HCEC 1CT (cell line): ENCODE data around the gene CDKL1.
"Not testable (repeated sequence)": the region's sequence is repeated elsewhere in the genome, so short reads cannot be mapped to it uniquely, and the experiment has no call there.

Experiments
- DNase-seq: peaks from one replicate; pipeline ENCODE4 v3.0.0-alpha.2; 2017

Gene CDKL1

DNA sequence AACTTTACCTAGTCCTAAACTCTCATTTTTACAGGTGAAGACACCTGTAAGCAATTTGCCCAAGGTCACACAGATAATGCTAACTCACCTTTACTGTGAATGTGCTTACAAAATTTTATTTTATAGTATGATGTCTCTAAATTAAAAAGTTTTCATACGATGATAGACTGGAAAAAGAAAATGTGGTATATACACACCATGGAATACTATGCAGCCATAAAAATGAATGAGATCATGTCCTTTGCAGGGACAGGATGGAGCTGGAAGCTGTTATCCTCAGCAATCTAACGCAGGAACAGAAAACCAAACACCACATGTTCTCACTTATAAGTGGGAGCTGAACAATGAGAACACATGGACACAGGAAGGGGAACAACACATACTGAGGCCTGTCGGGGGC, 40.4 kb downstream of the CDKL1 start:
- DNase-seq: not testable (repeated sequence)

DNA sequence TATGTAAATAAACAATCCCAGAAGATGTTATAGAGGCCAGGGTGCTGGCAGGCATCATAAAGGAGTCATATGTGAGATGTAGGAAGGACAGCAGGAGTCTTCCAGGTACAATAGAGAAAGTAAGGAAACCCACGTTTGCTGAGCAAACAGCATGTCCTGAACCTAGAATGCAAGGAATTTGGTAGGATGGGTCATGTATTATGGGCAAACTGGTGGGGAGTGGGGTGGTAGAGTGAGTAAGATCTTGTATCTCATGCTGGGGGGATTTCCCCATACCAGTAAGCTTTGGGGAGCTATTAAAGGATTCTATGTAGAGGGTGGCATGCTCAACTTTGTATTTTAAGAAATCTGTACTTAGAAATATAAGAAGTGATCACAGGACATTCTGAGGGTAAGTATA, 41.0 kb downstream of the CDKL1 start:
- DNase-seq: no peak

DNA sequence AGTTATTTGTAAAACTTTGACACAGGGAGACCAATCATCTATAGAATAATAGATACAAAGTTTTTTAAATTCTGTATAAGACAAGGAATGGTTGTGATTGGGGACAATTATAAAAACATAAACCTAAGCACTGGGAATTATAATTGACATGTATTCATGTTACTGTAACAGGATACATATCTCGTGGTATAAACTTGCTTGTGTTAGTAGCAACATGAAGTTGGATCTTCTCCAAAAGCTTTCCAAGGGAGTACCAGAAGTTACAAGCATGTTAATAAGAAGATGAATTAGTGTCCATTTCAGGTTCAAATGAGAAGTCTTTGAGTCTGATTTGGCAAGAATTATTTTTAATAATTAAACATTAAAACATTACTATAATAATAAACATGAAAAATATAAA, 42.2 kb downstream of the CDKL1 start:
- no peak for DNase-seq

DNA sequence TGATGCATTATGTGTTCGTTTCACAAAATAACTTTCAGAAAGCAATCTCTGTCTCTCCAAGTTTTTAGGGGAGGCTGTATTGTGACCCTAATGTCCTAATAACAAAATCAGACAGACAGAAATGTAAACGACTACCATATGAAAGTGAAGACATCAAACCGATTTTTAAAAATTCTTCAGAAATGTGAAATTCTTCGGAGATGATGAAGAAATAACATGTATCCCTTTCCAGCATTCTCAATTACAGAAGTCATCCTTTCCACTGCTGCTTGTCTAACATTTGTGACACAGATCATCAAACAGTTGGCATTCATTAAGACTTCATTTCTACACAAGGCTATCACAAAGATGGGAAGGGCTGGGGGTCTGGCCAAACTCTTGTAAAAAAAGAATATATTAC, 43.6 kb downstream of the CDKL1 start:
- DNase-seq: peak; percentile 24

DNA sequence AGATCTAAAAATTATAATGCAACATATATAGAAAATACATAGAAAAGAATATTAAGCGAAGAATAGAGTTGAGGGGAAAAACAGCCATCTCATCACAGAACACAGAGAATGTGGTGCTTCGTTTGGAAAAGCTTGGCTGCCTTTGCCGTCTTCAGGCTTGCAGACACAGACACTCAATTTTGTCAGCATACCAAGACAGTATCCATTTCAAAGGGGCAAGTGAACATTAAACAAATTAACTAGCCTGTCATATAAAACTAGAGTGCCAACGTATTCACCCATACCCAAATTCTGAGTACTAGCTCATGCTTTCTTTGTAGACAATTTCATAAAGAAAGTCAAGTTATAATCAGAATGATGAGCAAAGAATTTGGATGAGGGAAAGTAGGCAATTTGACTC, 44.1 kb downstream of the CDKL1 start:
- no peak for DNase-seq

DNA sequence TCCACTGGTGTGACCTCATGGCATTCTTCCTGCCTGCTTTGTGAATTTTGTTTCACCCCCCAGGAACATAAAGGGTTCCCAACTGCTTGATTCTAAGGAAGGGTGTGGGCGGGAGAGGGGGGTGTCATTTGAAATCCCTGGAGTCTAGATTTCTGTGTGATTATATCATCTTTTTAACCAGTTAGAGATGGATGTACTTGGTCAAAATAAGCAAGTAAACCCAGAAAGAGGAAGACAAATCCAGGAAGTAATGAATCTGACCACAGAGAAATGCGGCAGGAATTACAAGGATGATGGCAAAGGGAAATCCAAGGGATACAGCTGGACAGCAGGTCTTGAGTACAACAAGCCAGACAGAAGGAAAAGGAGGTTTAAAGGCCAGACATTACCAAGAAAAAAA, 45.7 kb downstream of the CDKL1 start:
- DNase-seq: peak; percentile 27

DNA sequence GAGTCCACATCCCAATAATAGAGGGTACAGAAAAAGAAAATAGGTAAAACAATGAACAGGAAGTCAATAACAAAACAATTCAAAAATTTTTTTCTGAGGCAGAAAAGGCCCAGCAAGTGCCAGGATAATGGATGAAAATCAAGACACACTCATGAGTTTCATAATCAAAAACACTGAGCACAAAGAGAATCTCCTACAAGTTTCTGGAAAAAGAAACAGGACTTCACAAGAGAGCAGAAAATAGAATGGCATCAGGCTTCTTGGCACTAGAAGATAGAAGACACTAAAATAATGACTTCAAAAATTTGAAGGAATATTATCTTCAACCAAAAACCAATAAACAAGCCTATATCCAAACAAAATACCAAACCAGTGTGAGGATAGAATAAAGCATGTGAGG, 47.7 kb downstream of the CDKL1 start:
- DNase-seq: no peak

DNA sequence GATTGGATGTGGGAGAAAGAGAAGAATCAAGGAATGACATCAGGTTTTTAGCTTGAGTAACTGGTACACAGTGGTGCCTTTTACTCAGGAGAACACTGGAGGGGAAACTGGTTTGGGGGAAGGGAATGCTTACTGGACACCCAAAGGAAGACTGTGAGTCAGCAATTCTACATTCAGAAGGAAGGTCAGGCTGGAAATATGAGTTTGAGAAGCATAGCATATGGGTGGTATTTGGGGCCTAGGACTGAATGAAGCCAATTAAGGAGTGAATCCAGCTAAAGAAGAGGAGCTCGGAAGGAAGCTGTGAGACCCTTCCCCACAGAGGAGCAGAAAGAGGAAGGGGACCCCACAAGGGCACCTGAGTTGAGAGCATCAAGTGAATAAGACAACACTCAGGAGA, 49.2 kb downstream of the CDKL1 start:
- peak; percentile 81 for DNase-seq

DNA sequence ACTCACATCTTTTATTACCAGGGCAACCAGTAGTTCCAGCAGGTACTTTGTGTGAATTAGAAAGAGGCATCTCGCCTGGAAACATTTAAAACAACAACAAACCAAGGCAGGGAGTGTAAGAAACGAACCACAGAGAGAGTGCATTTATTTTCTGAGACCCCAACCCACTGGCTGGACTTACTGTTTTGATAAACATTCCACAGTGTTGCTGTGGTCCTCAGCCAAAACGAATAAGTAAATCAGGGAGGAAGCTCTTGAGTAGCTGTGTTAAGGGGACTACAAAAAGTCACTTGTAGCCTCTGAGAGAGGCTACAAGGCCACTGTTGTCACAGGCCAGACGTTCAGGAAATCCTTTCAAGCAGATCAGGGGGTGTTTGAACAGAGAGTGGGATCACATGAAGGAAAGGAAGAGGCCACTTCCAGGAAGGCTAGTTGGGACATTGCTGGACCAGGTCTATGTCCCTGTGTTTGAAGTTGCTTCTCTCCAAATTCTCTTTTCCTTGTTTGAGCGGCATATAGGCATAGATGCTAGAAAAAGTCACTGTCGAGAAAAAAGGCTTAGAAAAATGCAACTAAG, 50.7 kb downstream of the CDKL1 start:
- no peak for DNase-seq

DNA sequence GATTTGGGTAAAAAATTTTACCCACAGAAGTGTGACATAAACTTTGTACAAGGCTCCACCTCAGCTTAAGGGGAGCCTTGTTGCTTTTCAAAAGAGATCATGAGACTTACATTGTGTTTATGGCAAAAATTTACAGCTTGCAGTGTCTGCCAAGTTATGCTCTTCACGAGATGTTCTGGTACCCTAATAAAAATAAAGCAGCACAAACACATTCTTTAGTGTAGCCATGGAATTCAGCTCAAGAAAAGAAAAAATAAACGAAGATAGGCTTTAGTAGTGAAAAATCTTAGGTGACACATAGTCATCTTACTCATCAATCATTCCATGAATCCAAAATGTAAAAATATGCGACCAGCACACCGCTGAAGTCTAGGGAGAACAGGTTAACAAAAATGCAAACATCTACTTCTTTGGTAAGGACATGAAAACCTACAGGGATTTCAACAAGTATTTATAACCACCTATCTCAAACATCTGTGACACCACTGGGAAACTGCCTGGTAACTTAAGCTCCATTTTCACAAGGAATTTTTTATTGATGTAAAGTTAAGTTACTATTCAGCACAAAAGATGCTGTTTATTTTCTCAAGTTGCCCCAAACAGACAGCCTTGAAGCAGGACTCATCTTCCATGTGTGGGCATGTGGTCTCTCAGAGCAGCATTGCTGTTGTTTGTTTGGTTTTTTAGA, 51.7 kb downstream of the CDKL1 start:
- peak; percentile 3 for DNase-seq

DNA sequence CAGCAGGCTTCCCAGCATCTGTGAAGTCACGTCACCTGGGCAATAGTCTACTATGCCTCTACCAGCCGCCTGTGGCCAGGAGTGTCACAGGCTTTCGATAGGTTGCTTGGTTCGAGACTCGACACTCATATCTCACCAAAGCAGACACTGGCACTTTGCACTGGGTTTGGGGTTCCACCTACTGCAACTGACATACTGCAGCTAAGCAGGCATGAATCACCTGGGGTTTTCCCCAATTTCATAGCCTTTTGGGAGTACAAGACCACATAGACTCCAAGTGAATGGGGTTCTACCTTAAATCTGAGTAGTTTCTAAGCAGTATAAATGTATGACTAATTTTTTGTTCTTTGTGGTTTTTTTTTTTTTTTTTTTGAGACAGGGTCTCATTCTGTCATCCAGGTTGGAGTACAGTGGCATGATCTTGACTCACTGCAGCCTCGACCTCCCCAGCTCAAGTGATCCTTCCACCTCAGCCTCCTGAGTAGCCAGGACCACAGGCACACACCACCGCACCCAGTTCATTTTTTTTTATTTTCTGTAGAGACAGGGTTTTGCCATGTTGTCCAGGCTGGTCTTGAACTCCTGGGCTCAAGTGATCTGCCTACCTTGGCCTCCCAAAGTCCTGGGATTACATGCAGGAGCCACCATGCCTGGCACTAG, 52.4 kb downstream of the CDKL1 start:
- peak; percentile 30 for DNase-seq

DNA sequence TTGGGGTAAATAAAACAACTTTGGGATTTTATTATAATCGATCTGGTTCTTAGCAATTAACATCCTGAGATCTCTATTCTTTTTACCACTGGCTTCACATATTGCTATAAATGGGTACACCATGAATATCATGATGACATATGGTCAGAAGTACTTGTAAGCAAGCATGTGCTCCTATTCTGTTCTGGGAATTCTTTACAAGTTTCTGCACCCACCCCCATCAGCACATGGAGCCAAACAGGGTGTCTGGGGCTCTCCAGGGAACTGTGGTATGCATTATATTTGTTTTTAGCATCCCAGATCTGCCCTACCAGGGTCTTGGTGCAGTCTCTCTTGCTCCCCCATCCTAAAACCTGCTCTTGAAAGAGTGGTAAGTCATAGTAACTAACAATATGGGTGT, 53.2 kb downstream of the CDKL1 start:
- DNase-seq: no peak

DNA sequence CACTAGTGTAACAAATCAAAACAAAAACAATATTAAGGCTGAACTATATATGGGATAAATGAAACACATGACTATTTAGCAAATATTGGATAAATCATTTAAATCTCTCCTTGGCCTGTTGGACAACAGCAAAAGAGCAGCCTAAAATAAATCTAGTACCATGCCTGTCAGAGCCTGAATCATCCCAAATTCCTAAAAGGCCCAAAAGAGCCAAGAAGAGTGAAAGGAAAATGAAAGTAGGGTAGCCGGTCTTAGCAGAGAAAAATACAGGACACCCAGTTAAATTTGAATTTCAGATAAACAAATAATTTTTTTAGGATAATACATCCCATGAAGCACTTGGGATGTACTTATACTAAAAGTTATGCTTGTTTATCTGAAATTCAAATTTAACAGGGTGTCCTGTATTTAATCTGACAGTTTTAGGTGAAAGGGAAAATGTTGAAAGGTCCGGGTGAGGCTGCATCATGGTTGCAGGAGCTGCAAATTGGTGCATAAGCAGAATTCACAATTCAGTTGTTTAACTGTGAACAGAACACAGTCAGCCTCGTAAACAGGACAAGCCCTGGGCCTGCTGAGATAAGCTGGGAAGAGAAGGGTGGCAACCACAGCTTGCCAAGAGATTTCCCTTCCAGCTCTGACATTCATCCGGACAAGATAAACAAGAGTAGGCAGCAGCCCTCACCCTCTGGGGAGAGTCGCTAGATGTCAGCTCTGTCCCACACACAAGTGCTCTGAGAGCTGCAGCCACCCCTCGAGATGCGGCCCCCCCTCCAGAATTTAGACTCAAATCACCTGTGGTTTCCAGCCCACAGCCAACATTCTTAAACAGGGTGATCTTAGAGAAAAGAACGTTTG, 54.2 kb downstream of the CDKL1 start:
- DNase-seq: peak; percentile 60

DNA sequence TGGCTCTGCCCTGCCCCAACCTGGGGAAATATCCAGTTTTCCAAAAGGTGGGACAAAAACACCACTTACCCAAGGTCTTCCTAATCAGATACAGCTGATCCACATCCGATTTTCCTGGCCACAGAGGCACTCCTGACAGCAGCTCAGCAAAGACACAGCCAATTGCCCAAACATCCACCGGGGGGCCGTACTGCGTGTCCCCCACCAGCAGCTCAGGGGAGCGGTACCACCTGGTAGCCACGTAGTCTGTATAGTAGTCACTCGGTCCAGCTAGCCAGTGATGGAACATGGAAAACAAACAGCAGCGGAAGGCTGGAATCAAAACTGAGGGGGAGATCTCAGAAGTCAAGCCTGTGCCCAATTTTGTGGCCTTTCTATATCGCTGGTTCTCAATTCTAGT, 55.7 kb downstream of the CDKL1 start:
- DNase-seq: no peak

DNA sequence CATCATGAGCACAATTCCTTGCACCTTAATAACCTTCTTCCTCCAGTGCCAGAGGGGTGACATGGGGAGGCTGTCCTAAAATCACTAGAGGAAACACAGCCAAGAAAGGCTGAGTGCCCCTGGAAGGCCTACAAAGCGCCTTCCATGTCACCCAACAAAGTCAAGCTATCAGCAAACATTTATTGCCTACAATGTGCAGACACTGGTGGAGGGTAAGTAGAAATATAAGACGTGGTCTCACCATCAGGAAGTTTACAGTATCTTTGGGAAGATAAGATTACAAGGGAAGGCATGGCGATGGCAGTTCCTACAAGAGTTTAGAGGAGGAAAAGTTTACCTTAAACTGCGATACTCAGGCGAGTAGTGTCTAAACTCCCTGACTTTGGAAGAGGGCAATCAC, 56.6 kb downstream of the CDKL1 start:
- DNase-seq: no peak

DNA sequence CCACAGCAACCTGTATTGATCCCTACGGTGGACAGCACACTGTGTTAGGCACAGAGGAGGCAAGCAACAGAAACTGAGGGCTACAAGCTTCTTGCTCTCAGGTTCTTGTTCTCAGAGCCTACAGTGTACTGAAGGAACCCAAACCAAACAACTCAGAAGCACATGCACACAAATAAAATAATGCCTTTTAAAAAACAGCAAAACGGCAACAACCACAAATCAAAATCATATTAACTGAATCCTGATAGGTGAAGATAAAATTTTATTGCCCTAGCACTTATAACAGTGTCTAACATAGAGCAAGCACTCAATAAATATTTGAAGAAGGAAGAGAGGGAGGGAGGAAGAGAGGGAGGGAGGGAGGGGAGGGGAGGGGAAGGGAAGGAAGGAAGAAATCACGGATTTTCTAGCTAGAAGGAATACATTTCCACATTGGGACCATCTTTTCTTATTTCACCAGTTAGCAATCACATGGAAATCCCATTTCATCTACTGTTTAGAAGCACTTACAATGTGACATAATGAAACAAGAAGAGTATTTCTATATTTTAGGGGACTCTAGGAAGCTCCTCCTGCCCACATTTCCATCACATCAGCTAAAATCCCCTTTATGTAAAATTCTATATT, 57.4 kb downstream of the CDKL1 start:
- no peak for DNase-seq

DNA sequence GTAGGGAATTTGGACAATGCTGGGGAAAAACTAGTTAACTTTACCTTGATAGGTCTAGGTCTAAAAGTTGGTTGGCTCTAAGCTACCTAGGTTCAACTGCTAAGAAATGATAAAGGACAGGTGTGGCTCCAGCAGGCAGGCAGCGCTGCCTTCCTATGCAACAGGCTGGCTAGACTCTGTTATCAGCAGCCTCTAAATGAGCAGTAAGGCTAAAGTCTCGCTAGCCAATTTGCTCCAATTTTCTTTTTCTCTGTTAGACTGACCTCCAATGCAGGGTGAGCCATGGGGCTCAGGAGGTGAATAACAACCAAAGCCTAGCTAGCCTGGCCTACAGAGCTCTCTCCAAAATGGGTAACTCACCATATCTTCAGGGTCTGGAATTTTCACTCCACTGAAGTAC, 58.1 kb downstream of the CDKL1 start:
- DNase-seq: no peak

DNA sequence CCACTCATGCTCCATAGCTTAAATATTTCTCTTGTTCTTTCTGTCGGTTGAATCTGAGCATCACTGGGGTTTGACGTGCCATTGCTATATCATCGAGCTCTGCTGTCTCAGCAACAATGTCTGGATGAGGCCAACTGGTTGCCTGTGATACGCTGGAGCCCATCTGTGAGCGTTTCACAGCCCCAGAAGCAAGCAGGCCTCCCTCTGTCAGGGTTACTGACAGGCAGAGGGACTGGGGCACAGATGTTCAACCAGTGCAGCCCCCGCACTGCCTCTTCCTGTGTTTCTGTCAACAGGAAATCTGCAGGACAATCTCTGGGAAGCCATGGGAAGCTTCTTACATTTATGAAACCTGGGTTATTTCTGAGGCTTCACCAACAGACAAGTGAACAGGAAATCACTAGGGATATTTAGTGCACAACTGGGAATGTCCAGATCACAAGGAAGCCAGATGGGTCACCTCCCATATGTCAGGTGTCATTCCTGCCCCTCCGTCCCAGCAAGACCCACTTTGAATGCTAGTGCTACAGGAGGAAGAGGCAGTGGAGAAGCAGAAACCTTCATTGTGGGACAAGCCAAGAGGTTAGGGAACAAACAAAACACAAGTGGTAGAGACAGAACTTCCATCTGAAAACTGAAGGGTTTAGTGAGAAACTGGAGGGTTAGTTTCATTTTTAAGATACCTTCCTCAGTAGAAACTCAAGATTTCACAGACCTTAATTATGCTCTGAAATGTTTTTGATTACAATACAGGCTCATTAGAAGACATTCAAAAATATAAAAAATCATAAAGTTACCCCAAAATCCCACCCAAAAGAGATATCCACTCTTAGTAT, 60.5 kb downstream of the CDKL1 start:
- DNase-seq: peak; percentile 27

DNA sequence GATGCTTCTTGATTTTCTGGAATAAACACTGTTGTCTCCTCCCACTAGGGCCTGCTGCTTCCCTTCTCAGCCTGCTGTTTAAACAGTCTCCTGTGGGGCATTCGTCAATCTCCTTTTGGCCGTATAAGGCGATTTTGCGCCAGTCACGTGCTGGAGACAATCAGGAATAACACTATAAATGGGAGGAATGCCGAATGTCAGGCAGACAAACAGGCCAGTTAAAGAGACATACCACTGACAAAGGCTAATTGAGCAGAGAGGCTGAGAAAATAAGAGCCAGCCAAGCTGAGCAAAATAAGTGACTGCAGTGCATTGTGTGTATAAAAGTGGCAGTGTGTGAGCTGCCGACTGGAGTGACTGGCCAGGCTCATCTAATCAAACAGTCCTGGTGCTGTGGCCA, 61.3 kb downstream of the CDKL1 start:
- peak; percentile 74 for DNase-seq

DNA sequence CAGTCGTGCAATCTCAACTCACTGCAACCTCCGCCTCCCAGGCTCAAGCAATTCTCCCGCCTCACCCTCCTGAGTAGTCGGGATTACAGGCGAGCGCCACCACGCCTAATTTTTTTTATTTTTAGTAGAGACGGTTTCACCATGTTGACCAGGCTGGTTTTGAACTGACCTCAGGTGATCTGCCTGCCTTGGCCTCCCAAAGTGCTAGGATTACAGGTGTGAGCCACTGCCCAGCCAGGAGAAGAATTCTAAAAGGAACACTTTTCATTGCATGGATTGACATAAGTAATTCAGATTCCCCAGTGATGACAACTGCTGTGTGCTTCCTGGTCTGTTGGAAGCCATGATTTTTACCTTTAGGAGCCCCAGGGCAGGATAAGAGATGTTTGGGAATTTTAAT, 62.5 kb downstream of the CDKL1 start:
- DNase-seq: no peak

DNA sequence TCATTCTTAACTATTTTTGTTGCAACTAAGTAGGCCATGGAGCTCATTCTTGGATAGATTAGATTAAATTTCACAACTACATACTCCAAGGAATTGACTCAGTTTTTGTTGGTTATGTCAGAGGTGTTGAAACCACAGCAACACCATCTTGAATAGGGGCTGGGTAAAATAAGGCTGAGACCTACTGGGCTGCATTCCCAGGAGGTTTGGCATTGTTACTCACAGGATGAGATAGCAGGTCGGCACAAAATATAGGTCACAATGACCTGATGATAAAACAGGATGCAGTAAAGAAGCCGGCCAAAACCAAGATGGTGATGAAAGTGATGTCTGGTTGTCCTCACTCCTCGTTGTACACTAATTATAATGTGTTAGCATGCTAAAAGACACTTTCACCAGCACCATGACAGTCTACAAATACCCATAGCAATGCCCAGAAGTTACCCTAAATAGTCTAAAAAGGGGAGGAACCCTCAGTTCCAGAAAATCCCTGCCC, 63.6 kb downstream of the CDKL1 start:
- DNase-seq: peak; percentile 86

DNA sequence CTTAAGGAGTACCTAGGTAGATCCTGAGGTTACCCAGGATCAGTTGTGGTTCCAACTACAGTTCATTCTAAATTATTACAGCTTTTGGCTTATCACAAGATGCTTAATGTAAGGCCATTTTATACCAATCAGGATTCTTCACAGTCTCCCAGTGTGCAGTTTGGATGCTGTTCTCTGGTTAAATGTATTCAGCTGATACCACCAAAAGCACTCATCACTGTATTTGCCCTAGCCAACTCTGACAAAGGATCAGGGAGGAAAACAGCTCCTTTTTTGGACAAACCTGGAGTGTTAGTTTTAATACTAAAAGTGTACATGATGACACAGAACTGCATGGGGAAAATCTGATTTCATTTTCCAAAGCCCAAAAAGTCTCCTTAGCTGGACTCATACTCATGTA, 65.1 kb downstream of the CDKL1 start:
- no peak for DNase-seq
